Activated B cell treated with CpG ODN at 0.5 μM for 24 hours (primary cell): ENCODE measurements around the gene PARVB. TPM values are rescaled to one million over a fixed set of nuclear protein-coding genes. Genes with fewer than 3 reads are reported as not detected.

Source experiments
- ATAC-seq: fragments of 200-7000 bp; cut with Tn5 transposase; one replicate; pipeline ENCODE4 v1.10.0; 2021; ENCODE audit warnings: low read depth, mild to moderate bottlenecking, moderate library complexity
- CTCF ChIA-PET: fragments of 350-600 bp; sonication (Branson Sonifier 250); formaldehyde crosslinking; loops from one replicate; lab custom pipeline; 2021; ENCODE audit warnings: antibody characterized with exemption; lab: Charles Lee
- POLR2A ChIA-PET: fragments of 350-600 bp; sonication (Branson Sonifier 250); formaldehyde crosslinking; loops from one replicate; lab custom pipeline; 2021; ENCODE audit warnings: antibody characterized with exemption; lab: Charles Lee
- DNase-seq: peaks from one replicate; pipeline ENCODE4 v3.0.0; 2022
- H3K27ac Mint-ChIP-seq: one replicate; pipeline ENCODE4 v1.8.0; 2020; ENCODE audit warnings: mixed read lengths
- H3K27me3 Mint-ChIP-seq: one replicate; pipeline ENCODE4 v1.8.0; 2021; ENCODE audit warnings: mixed read lengths
- H3K36me3 Mint-ChIP-seq: one replicate; pipeline ENCODE4 v1.8.0; 2021; ENCODE audit warnings: low read depth, mixed read lengths
- H3K4me1 Mint-ChIP-seq: one replicate; pipeline ENCODE4 v1.8.0; 2021; ENCODE audit warnings: mixed read lengths
- H3K4me3 Mint-ChIP-seq: one replicate; pipeline ENCODE4 v1.8.0; 2020; ENCODE audit warnings: mild to moderate bottlenecking, mixed read lengths
- H3K9me3 Mint-ChIP-seq: one replicate; pipeline ENCODE4 v1.8.0; 2020; ENCODE audit warnings: mixed read lengths
- CTCF ChIP-seq: fragments of 200-600 bp; IDR thresholded peaks from one replicate; pipeline ENCODE4 v1.8.0; 2022; ENCODE audit warnings: antibody characterized with exemption, mild to moderate bottlenecking
- intact Hi-C: fragments of 100-400 bp; cut with micrococcal nuclease; formaldehyde crosslinking; loops from one replicate; pipeline ENCODE4 v1.15.1; 2024
- total RNA-seq: library from RNA; stranded (reverse); gene quantifications from 2 replicates; pipeline ENCODE4 v1.2.3, GENCODE V29; 2022

The PARVB gene
- total RNA-seq, 1 donor from 2014 or later, result 53.5 TPM

GRCh38 chr22:44182588-44183286 is 158.6 kb downstream of the PARVB start:
- ChIA-PET POLR2A (interaction anchor here (0.6 to 4.0 kb wide), 6 partner anchors 10 to 162 kb away, joined by 3 to 53 read pairs (median 20); no protein-coding TSS in a partner anchor), CTCF (interaction anchor here (1.6 kb wide), 1 partner anchor 13 kb away, joined by 6 read pairs; no protein-coding TSS in a partner anchor)
- peak overlapping the region; percentile 90 for H3K4me3 Mint-ChIP-seq
- DNase-seq (no peak), ATAC-seq (peak; percentile 35)
- H3K27ac Mint-ChIP-seq, result peak overlapping the region; percentile 95
- peaks cover 46% of the 10 kb centered on the region for H3K4me1 Mint-ChIP-seq
- H3K27me3 Mint-ChIP-seq, result no peaks in the 10 kb centered on the region
- TF ChIP-seq CTCF, result no peak
- H3K9me3 Mint-ChIP-seq, result no peaks in the 10 kb centered on the region
- intact Hi-C loops, result loop anchor here (1.0 to 10.0 kb wide), 7 partner anchors 9 to 522 kb away; partner anchors contain the start of genes PRR5, RTL6 and SAMM50
- peaks cover 35% of the 10 kb centered on the region for H3K36me3 Mint-ChIP-seq

GRCh38 chr22:44183287-44183588 is 159.1 kb downstream of the PARVB start:
- ChIA-PET CTCF (interaction anchor here (1.3 kb wide), 1 partner anchor 190 kb away, joined by 4 read pairs; no protein-coding TSS in a partner anchor), POLR2A (interaction anchor here (0.6 to 4.0 kb wide), 4 partner anchors 9 to 163 kb away, joined by 3 to 53 read pairs (median 24); no protein-coding TSS in a partner anchor)
- intact Hi-C loops, result loop anchor here (5.0 to 10.0 kb wide), 6 partner anchors 116 to 522 kb away; partner anchors contain the start of genes PRR5, RTL6 and SAMM50
- Mint-ChIP-seq H3K27me3 (no peaks in the 10 kb centered on the region), H3K4me3 (peak overlapping the region; percentile 90), H3K27ac (peak overlapping the region; percentile 95), H3K9me3 (no peaks in the 10 kb centered on the region), H3K36me3 (peaks cover 35% of the 10 kb centered on the region), H3K4me1 (peaks cover 46% of the 10 kb centered on the region)
- no peak for DNase-seq
- TF ChIP-seq CTCF, result no peak
- ATAC-seq, result no peak

- no peak overlapping the region for H3K27ac Mint-ChIP-seq
- POLR2A ChIA-PET, result no interaction called here
Observed at GRCh38 chr22:44184006-44184405, 159.9 kb downstream of the PARVB start.

GRCh38 chr22:44185237-44186120 is 161.4 kb downstream of the PARVB start:
- POLR2A ChIA-PET, result no interaction called here
- CTCF ChIA-PET, result no interaction called here
- Mint-ChIP-seq H3K4me1 (peaks cover 60% of the 10 kb centered on the region), H3K27me3 (no peaks in the 10 kb centered on the region), H3K27ac (peak overlapping the region; percentile 12), H3K4me3 (no peak overlapping the region), H3K36me3 (peaks cover 35% of the 10 kb centered on the region), H3K9me3 (no peaks in the 10 kb centered on the region)
- no peak for ATAC-seq
- TF ChIP-seq CTCF, result no peak
- intact Hi-C loops, result loop anchor here (10.0 kb wide), 3 partner anchors 139 to 519 kb away; partner anchors contain the start of genes PRR5 and RTL6
- DNase-seq, result no peak

More at GRCh38 chr22:44184006-44184405, 159.9 kb downstream of the PARVB start:
- DNase-seq (no peak), ATAC-seq (no peak)
- Mint-ChIP-seq H3K36me3 (peaks cover 35% of the 10 kb centered on the region), H3K9me3 (no peaks in the 10 kb centered on the region), H3K27me3 (no peaks in the 10 kb centered on the region), H3K4me3 (no peak overlapping the region), H3K4me1 (peaks cover 52% of the 10 kb centered on the region)
- CTCF ChIA-PET, result interaction anchor here (1.3 kb wide), 1 partner anchor 191 kb away, joined by 4 read pairs; no protein-coding TSS in a partner anchor
- no peak for TF ChIP-seq CTCF
- intact Hi-C loops, result loop anchor here (5.0 to 10.0 kb wide), 6 partner anchors 117 to 521 kb away; partner anchors contain the start of genes PRR5, RTL6 and SAMM50
